ENCODE measurements around the gene THADA. TPM values are rescaled to one million over a fixed set of nuclear protein-coding genes. Genes with fewer than 3 reads are reported as not detected.

The THADA gene
- total and polyA plus RNA-seq, 2 donors (not counting 3 experiments of a cell fraction or from before 2014, with no cell fraction given) = 22.6 to 25.3 TPM

GRCh38 chr2:43474273-43474672 lies 121.6 kb downstream of the THADA start:
- no peak overlapping the region for H3K27ac ChIP-seq (ENCODE audit: insufficient read depth, low read depth, low read length)
- no TSS peak for BruUV-seq (replicated peaks)
- peaks cover 3% of the 10 kb centered on the region for H3K4me1 ChIP-seq (ENCODE audit: control insufficient read depth, extremely low read depth, insufficient read depth, low read length)
- H3K36me3 ChIP-seq (ENCODE audit: control insufficient read depth in 2 of 2, extremely low read depth in 1 of 2, insufficient read depth in 2 of 2, low read length in 2 of 2) = no peaks in the 10 kb centered on the region
- H3K4me2 ChIP-seq (ENCODE audit: insufficient read depth, low read length) = no peak overlapping the region
- DNase-seq (ENCODE audit: low read depth, low spot score) (no peak), FAIRE-seq (no peak)
- H3K9me3 ChIP-seq (replicated peaks; ENCODE audit: control insufficient read depth, insufficient read depth, low read length) = no peaks in the 10 kb centered on the region
- no peak overlapping the region for H3K9ac ChIP-seq (replicated peaks; ENCODE audit: extremely low read depth, insufficient read depth, low read length)
- dilution Hi-C loops (cut with MboI; ENCODE audit: extremely low pct_ligation_motif_present, low sequenced_read_pairs) (no loop called here), intact Hi-C loops (cut with micrococcal nuclease) (no loop called here)
- no peak overlapping the region for H2AFZ ChIP-seq (ENCODE audit: low read depth, low read length)
- H3K4me3 ChIP-seq (replicated peaks in 1 of 3; ENCODE audit: insufficient read depth in 1 of 3, low read depth in 1 of 3, low read length in 3 of 3) = no peak overlapping the region
- POLR2A ChIA-PET = no interaction called here
- H4K20me1 ChIP-seq (replicated peaks; ENCODE audit: control insufficient read depth, extremely low read depth, insufficient read depth, low read length) = no peaks in the 10 kb centered on the region
- TF ChIP-seq MYC (IDR thresholded peaks at IDR 0.05; ENCODE audit: low read depth, low read length) (no peak), CTCF (IDR thresholded peaks at IDR 0.05; ENCODE audit: extremely low read depth in 1 of 2, insufficient read depth in 1 of 2, low read depth in 1 of 2, low read length in 2 of 2) (no peak), JUN (IDR thresholded peaks at IDR 0.05; ENCODE audit: borderline replicate concordance, insufficient read depth, insufficient read length, low read depth) (no peak), FOS (IDR thresholded peaks at IDR 0.05; ENCODE audit: borderline replicate concordance, insufficient read depth, low read length) (no peak), POLR2A (IDR thresholded peaks at IDR 0.05; ENCODE audit: low read depth, low read length) (no peak), MAX (IDR thresholded peaks at IDR 0.05; ENCODE audit: insufficient read depth, insufficient read length) (no peak), POLR2AphosphoS5 (IDR thresholded peaks at IDR 0.05; ENCODE audit: insufficient read depth, low read depth, low read length) (no peak), EZH2 (IDR thresholded peaks at IDR 0.05; ENCODE audit: borderline replicate concordance, low read depth, low read length, severe bottlenecking) (no peak), GATA2 (IDR thresholded peaks at IDR 0.05; ENCODE audit: insufficient read depth, insufficient read length, low read depth, low read length) (no peak)
- H3K79me2 ChIP-seq (ENCODE audit: control insufficient read depth, insufficient read depth, low read length) = no peaks in the 10 kb centered on the region
- CTCF ChIA-PET = no interaction called here
- no peaks in the 10 kb centered on the region for H3K27me3 ChIP-seq (ENCODE audit: control insufficient read depth in 2 of 2, insufficient read depth in 2 of 2, low read length in 2 of 2)
- no peaks in the 10 kb centered on the region for H3K9me1 ChIP-seq (replicated peaks; ENCODE audit: control insufficient read depth, extremely low read depth, insufficient read depth, low read length)

Measured in endothelial cell of umbilical vein (primary cell).